Head of caudate nucleus (tissue), 42 donors: ENCODE data around the gene ACTL9.
"Not testable (repeated sequence)": the region's sequence is repeated elsewhere in the genome, so short reads cannot be mapped to it uniquely, and the experiment has no call there.

Experiments
- DNase-seq, 42 donors: peaks; one replicate each; pipeline versions ENCODE4 v3.0.0 to v3.0.0-alpha.2; 2020 to 2021; ENCODE audit warnings: mixed read lengths in 7 of 42
- intact Hi-C: fragments of 100-400 bp; cut with DNase I; formaldehyde crosslinking; loops from one replicate; pipeline ENCODE4 v1.15.0; 2022

Gene ACTL9

GRCh38 chr19:8698433-8699063 is at the start of gene ACTL9:
TSS of gene ACTL9 (minus strand) at chr19:8698795. CDS start at chr19:8698701, 94 bp downstream.
- intact Hi-C loops, result no loop called here
- no peak for DNase-seq

- DNase-seq, intact Hi-C loops: not testable (repeated sequence)
Observed at GRCh38 chr19:8739291-8740065, 40.9 kb upstream of the ACTL9 start.

- DNase-seq, result no peak
- intact Hi-C loops, result no loop called here
Observed at GRCh38 chr19:8738377-8738776, 39.8 kb upstream of the ACTL9 start.

- intact Hi-C loops, result no loop called here
- no peak for DNase-seq
Observed at GRCh38 chr19:8731428-8732169, 33.0 kb upstream of the ACTL9 start.

- intact Hi-C loops, result no loop called here
- DNase-seq, result no peak
Observed at GRCh38 chr19:8724276-8724675, 25.7 kb upstream of the ACTL9 start.

- DNase-seq, result no peak
- intact Hi-C loops, result no loop called here
Observed at GRCh38 chr19:8722032-8722431, 23.4 kb upstream of the ACTL9 start.

- intact Hi-C loops, result no loop called here
- DNase-seq, result no peak
Observed at GRCh38 chr19:8721334-8721733, 22.7 kb upstream of the ACTL9 start, which contains the start of gene OR2Z1. TSS of gene OR2Z1 (plus strand) at chr19:8721634. CDS start at chr19:8731029, 9,395 bp downstream.

- intact Hi-C loops, DNase-seq: not testable (repeated sequence)
Observed at GRCh38 chr19:8710337-8710736, 11.7 kb upstream of the ACTL9 start.

GRCh38 chr19:8705742-8706141 is 7.1 kb upstream of the ACTL9 start:
- intact Hi-C loops, result no loop called here
- no peak for DNase-seq

GRCh38 chr19:8705304-8705703 is 6.7 kb upstream of the ACTL9 start:
- intact Hi-C loops, result not testable (repeated sequence)
- peak in 17 of 42 donors; percentile 8 to 53 (median 18) for DNase-seq

- intact Hi-C loops, result no loop called here
- no peak for DNase-seq
Observed at GRCh38 chr19:8703223-8703622, 4.6 kb upstream of the ACTL9 start.

- peak in 2 of 42 donors; percentile 11 to 23 for DNase-seq
- intact Hi-C loops, result no loop called here
Observed at GRCh38 chr19:8702350-8702749, 3.8 kb upstream of the ACTL9 start.

- intact Hi-C loops, result no loop called here
- DNase-seq, result no peak
Observed at GRCh38 chr19:8700956-8701355, 2.4 kb upstream of the ACTL9 start.

GRCh38 chr19:8699908-8700307 is 1.3 kb upstream of the ACTL9 start:
- DNase-seq, result no peak
- intact Hi-C loops, result no loop called here

GRCh38 chr19:8697671-8698432 is 743 bp downstream of the ACTL9 start:
- intact Hi-C loops, result no loop called here
- DNase-seq, result no peak

GRCh38 chr19:8696993-8697392 is 1.6 kb downstream of the ACTL9 start:
- no peak for DNase-seq
- intact Hi-C loops, result no loop called here

- no peak for DNase-seq
- intact Hi-C loops, result no loop called here
Observed at GRCh38 chr19:8695911-8696310, 2.7 kb downstream of the ACTL9 start.

- no peak for DNase-seq
- intact Hi-C loops, result no loop called here
Observed at GRCh38 chr19:8695501-8695900, 3.1 kb downstream of the ACTL9 start.
